Measurements from ENCODE around the gene TBC1D22A.

Gene TBC1D22A

DNA sequence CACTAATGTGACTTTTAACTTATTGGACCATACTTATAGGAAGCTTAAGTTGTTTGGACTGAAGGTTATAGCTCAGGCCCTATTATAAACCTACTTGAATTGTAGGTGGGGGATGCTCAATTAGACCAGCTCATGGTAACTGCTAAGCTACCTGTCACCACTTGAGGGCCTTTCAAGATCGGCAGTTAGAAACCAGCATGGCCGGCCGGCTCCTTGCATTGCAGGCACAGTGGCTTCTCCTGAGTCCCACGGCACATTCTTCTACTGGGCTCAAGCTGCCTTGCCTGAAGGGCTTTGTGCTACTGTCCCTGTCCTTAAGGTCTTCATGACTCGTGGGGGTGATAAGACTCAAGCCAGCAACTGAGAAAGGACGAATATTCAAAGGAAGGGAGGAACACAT is 70.8 kb downstream of the TBC1D22A start:
- no peak for DNase-seq (ENCODE audit: low read depth in 2 of 2, low spot score in 1 of 2)

DNA sequence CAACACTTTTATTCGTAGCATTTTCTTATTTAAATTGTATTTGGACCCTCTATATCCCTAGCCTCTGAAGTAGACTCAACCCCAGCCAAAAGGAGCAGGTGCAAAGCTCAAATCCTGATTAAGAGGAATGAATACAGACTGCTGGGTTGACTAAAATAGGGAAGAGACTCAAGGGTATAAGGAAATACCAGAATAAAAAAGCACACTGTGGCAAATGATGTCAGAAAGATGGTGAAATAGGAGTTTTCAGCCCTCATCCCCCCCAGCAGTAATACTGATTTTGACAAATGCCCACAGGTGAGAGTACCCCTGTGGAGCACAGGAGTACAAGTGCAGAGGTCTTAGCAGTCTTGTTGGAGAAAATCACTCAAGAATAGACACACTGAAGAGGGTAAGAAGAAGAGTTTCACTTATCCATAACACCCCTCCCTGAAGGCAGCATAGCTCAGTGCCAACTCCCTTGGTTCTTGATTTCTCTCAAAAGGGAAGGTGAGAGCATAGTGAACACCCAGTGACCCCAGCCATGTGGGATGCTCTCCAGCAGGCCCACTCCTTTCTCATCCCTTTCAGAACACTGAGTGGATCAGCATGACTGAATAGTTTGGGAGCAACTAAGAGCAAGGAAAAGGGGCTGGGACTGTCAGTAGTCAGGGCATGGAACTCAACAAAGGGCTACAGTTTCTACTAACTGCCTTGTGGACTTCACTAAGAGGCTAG is 71.7 kb downstream of the TBC1D22A start:
- DNase-seq (ENCODE audit: low read depth in 2 of 2, low spot score in 1 of 2), result no peak

DNA sequence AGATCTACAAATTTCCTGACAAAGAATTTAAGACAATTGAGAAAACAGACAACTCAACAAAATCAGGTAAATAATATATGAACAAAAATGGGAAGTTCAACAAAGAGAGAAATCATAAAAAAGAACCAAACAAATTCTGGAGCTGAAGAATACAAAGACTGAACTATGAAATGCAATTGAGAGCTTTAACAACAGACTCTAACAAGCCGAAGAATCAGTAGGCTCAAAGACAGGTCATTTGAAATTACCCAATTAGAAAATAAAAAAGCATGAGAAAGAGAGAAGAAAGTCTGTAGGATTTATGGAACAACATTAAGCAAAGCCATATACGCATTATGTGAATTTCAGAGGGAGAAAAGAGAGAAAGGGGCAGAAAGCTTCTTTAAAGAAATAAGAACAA is 72.8 kb downstream of the TBC1D22A start:
- no peak for DNase-seq (ENCODE audit: low read depth in 2 of 2, low spot score in 1 of 2)

DNA sequence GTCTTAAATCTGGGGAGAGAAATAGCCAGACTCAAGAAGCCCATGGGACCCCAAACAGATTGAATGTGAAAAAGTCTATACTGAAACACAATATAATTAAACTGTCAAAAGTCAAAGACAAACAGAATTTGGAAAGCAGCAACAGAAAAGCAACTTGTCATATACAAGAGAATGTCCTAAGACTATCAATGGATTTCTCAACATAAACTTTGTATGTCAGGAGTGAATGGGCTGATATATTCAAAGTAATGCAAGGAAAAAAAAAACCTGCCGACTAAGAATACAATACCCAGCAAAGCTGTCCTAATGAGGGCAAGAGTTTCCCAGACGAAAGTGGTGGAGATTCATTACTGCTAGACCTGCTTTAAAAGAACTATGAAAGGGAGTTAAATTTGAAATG is 73.2 kb downstream of the TBC1D22A start:
- no peak for DNase-seq (ENCODE audit: low read depth in 2 of 2, low spot score in 1 of 2)

DNA sequence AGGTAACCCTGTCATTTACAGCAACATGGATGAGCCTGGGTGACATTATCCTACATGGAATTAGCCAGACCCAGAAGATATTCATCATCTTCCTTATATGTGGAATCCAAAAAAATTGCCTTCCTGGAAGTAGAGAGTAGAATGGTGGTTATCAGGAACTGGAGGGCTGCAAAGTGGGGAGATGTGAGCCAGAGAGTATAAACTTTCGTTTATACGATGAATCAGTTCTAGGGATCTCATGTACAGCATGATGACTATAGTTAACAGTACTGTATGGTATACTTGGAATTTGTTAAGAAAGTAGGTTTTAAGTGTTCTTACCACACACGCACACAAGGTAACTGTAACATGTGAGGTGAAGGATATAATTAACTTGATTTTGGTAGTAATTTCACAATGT is 79.1 kb downstream of the TBC1D22A start:
- no peak for DNase-seq (ENCODE audit: low read depth in 2 of 2, low spot score in 1 of 2)

DNA sequence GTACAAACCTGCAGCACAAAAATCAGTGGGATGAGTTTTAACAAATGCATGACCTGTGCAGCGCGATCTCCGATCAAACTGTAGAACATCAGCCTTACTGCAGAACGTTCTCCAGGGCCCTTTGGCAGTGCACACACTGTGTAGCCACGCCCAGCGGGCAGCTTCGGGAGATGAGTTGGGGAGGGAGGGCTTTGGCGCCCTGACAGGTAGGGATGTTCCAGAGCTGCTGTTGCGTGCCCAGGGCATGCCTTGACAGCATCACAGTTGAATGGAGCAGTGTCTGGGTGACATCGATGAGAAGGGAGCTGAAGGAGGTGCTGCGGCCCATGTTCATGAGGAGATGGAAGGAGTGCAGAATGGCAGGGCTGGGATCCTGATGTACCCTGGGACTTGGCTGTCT is 80.2 kb downstream of the TBC1D22A start:
- DNase-seq (ENCODE audit: low read depth in 2 of 2, low spot score in 1 of 2), result no peak

DNA sequence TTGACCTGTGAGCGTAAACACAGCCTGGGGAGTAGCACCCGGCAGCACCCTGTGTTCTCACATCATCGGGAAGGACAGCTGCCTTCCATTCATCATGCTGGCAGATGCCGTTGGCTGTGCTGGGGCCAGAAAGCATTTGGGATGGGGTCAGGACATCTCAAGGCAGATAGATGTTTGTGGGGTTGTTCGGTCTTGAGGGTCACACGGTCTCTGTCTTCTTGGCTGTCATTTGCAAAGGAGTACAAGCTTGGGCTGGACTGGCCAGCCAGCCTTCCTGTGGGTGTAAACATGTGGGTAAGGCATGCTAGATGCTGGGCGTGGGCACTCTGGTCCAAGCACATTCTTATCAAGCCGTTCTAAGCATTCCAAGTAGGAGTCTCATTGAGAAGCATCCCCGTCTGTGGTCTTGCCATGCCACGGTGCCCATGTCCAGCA is 81.4 kb downstream of the TBC1D22A start:
- DNase-seq (ENCODE audit: low read depth in 2 of 2, low spot score in 1 of 2), result no peak

DNA sequence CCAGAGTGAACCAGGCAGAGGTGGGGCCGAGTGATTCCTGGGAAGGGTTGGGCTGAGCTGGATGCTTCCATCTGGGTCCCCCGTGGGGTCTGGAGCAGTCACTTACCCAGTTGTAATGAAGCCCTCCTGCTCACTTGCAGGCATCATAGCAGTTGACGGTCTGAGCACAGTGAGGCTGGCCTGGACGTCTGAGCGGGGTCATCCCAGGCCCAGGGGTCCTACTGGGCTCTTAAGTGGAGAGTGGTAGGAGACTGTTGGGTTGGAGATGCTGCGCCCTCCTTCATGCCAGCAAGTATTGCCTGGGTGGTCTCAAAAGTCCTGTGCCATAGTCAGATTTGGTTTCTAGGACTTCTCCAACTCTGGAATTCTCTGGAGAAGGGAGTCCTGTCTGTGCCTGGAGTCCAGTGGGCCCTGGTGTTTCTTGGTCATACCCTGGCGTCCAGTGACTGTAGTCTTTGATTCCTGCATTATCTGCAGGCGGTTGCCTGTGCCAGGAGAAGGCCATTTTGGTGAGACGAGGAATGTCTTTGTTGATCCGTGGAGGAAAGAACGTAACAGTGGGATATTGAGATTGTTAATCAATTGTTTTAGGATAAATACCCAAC is 82.3 kb downstream of the TBC1D22A start:
- no peak for DNase-seq (ENCODE audit: low read depth in 2 of 2, low spot score in 1 of 2)

DNA sequence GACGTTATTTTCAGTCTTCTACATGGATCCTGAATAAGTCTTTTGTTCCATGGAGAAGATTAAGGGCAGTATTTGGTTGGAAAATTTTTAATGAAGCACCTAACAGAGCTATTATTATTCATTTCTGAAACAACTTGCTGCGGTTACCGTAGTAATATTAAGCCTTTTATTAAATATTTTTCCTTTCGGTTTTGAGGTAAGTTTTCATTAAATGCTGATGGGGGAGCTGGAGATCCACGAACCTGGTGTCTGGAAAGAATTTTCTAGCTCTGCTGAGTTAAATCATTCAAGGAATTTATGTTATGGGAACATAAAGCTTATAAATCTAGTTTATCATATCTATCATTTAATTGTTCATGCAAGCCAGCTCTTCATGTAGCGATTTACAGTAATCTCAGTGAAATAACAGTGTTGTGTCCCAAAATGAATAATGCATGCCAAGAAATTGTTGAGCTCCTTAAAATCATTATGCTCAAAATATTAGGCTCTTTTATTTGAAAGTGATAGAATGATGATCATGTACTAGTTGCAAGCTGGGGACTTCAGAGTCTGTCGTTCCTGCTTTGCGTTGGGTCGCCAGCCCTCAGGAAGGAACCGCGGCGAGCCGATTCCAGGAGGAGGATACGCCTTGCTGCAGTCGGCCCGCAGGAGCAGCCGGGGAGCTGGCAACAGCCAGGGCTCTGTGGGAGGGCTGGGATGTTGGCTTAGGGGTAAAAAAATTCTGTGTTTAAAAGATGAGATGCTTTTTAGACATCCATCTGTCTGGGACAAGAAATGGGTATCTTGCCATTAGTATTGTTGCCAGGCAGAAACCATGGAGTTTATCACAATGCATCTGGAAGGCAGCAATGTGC is 83.1 kb downstream of the TBC1D22A start:
- DNase-seq (ENCODE audit: low read depth in 2 of 2, low spot score in 1 of 2), result no peak

DNA sequence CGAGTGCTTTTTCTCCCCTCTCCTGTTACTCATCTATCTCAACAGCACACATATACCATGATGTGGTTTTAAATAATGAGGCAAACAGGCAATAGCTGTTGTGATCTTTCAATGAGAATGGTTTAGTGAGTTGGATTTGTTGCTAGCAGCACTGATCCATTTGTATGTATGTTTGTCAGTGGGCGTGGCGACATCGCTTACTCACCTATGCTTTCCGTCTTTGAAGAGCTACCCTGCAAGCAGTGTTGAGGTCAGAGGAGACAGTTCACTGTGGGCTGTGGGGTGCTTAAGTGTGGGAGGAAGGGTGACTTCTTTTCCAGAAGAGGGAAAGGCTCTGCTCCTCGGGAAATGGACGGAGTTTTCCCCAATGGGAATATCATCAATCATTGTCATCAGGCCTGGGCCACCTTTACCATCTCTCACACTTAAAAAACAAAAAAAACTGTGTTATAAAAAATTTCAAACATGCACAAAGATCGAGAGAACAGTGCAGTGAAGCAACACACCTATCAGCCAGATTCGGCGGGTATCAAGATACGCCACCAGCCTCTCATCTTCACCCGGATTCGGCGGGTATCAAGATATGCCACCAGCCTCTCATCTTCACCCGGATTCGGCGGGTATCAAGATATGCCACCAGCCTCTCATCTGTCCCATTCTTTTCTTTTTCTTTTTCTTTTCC is 83.8 kb downstream of the TBC1D22A start:
- no peak for DNase-seq (ENCODE audit: low read depth in 2 of 2, low spot score in 1 of 2)

DNA sequence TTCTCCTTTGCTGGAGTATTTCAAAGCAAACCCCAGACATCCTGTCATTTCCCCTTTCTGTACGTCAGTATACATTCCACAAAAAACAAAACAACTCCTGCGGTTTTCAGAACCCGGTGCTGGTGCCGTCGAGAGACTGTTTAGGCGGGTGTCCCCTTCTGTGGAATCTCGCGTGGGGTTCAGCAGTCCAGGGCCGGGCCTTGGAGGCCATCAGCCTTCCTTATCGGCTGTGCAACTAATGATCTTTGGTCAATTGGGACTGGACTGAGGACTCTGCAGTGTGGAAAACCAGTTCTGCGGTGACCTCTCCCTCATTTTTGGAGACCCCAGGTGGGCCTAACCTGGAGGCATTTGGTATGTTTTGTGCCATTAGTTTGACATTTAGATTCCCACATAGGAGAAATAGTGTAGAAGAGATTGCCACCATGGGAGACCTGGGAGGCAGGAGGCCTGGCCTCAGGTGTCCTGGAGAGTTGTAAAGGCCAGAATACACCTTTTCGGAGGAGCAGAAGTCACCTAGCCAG is 84.4 kb downstream of the TBC1D22A start:
- no peak for DNase-seq (ENCODE audit: low read depth in 2 of 2, low spot score in 1 of 2)

DNA sequence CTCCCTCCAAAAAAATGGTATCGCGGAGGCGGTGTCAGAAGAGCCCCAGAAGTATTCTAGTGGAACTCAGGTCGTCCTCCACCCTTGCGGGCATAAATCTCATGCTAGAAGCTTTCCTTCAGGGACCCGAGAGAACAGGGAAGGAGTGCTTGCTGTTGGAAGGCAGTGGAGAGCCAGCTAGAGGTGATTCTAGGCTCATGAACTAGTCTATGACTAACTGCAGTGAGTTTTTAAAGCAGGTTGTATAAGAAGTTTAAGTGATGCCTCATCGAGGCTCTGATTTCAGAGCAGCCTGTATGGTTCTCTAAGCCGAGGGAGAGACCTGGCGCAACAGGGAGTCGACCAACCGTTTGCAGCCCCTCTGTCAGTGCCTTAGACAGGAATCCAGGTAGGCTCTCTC is 85.7 kb downstream of the TBC1D22A start:
- no peak for DNase-seq (ENCODE audit: low read depth in 2 of 2, low spot score in 1 of 2)

DNA sequence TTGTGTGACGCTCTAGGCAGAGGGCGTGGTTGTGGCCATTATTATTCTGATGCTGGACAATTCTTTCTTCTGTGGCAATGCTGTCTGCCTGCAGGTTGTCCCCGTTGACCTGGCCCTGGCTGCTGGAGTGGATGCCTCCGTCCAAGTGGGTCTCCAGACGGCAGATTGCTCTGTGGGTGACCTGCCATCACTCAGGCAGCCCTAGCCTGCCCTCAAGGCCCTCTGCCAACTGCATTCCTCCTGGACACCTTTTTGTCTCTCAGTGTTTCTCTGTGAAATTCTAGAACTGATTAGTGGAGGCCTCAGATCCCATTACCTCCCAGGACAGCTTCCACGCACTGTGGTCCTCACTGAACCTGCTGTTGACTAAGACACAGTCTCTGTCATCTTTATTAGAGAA is 86.7 kb downstream of the TBC1D22A start:
- DNase-seq (ENCODE audit: low read depth in 2 of 2, low spot score in 1 of 2), result no peak

DNA sequence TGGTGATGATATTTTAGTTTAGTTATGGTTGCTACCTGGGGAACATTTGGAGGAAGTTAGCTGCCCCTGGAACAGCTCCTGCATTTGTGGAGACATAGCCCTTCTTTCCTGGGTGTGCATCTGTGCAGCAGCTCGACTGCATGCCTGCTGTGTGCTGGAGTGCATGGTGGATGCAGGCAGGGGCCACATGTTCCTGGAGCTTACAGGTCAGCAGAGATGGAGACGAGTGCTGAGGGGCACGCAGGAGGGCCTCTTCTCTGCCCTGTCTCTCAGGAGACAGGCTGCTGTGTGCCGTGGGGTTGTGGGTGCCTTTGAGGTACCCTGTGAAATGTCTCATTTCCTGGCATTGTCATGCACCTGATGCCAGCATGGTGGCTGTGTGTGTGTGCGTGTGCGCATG is 87.5 kb downstream of the TBC1D22A start:
- DNase-seq (ENCODE audit: low read depth in 2 of 2, low spot score in 1 of 2), result no peak

DNA sequence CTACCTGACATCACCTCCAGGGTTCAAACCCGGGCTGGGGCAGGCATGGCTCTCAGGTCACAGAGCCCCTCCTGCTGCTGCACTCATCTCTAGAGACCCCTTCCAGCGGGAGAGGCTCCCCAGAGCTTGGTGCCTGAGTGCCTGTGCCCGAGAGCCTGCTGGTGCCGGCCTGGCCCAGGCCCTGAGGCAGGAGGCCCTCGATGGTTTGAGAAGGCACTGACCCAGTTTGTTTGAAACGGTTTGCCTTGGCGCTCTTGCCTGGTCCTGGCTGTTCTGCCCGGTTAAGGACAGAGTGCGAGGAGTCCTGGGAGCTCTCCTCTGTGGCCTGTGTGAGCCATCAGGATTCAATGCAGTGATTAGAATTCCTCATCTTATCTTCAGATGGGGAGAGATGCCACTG is 88.9 kb downstream of the TBC1D22A start:
- no peak for DNase-seq (ENCODE audit: low read depth in 2 of 2, low spot score in 1 of 2)

DNA sequence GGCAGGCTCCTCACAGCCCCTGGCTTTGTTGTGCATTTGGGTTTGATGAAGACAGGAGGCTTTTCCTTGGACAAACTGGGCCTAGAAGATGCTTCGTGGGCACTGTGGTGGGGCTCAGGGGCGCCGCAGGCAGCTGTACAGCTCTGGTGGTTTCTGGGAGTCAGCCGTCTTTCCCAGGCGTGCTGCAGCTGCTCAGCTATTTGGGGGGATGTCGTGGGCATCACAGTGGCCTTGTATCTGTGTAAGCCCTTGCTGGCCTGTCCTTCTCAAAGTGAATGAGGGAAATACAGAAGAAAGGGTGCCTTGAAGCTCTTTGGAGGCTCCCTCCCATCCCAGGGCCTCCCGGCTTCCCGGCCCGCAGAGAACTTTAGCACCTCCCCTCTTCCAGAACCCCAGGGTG is 89.5 kb downstream of the TBC1D22A start:
- no peak for DNase-seq (ENCODE audit: low read depth in 2 of 2, low spot score in 1 of 2)

DNA sequence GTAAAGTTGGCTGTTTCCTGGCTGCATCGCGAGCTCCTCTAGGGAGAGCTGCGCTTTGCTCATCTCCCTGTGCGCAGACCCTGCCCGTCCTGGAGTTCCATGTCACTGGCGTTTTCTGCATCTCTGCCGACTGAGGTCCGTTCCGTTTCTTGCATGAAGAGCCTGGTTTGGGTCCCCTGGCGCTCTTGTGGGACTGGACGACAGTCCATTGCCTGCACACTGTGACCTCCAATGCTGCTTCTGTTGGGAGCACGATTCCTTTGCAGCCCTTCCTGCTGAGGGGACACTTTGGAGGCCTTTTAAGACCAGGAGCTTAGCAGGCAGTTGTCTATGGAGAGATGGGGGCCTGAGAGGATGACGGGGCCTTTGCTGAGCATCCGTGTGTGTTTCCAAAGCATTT is 90.3 kb downstream of the TBC1D22A start:
- DNase-seq (ENCODE audit: low read depth in 2 of 2, low spot score in 1 of 2), result no peak

DNA sequence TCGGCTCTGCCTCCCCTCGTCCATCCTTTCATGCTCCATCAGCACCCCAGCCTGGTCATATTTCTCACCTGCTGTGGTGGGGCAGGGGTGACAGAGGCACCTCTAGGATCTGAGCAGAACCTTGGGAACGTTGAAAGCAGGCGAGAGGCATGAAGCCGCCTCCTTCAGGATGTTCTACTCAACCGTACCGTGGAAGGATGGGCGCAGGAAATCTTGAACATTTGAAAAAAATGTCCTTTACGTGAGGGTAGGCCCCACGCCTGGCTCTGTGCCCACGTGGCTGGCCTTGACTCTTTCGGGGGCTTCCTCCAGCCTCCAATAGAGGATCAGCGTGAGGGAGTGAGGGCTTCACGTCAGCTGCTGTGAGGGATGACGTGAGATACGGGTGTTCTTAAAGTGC is 90.7 kb downstream of the TBC1D22A start:
- no peak for DNase-seq (ENCODE audit: low read depth in 2 of 2, low spot score in 1 of 2)

DNA sequence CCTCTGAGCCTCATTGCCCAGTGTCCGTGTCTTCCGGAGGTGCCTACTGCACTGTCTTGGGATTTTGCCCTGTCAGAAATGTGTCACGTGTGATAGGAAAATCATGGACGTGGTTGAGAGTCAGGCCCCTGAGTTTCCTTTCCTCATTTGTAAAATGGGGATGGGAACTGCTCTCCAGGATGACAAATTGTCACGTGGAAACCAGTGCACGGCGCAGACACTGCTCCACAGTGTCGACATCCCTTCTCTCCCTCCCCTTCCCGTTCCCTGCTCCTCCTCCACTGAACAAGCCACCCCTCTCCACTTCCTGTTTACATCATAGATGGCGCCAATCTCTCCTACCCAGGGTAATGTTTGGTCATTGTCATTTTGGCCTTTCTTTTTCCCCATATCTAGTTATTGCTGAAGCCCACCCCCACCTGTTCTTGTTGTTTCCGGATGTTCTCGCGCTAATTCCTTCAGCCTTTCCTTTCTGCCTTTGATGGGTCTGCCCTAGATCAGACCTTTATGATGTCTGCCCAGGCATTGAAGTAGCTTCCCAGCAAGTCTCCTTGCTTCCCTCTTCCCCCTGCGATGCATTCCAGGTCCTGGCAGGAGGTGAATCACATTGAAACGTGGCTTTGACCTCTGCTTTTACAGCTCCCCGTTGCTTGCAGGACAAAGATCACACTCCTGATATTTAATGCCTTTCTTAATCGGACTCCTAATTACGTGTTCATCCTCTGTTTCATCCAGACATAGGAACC is 91.8 kb downstream of the TBC1D22A start:
- no peak for DNase-seq (ENCODE audit: low read depth in 2 of 2, low spot score in 1 of 2)

DNA sequence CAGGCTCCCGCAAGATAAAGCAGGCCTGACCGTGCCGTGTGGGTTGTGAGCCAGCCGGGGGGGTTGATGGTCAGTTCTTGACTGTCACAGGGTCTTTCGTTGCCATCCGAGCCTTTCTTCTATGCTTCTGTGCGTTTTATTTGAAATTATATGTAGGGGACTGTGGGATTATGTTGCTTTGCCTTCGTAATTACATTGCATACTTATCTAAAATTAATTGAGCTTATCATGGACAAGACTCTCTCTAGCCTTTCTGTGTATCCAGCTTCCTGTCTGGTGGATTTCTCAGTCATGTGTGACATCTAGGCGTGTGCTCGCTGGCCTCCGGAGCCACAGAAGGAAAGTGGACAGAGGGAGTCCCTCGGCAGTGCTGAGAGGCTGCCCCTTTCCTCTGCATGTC is 93.2 kb downstream of the TBC1D22A start:
- no peak for DNase-seq (ENCODE audit: low read depth in 2 of 2, low spot score in 1 of 2)

DNA sequence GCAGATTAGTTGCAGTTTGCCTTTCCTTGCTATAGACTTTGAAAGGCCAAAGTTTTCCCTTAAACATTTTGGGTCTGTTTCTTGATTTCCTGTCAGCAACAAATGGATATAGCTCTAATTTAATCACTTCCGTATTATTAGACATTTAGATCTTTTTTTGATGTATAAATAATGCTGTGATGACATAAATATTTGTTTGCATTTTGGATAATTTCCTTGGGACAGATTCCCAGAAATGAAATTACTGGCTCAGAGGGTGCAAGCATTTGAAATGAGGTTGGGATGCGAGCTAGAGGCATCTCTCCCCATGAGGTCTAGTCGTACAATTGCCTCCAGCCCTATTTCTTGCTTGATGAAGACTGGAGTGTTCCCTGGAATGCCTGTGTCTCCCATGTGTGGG is 94.2 kb downstream of the TBC1D22A start:
- no peak for DNase-seq (ENCODE audit: low read depth in 2 of 2, low spot score in 1 of 2)

Measured in stimulated activated CD8-positive, alpha-beta memory T cell treated with anti-CD3 and anti-CD28 coated beads, Interleukin-4, amount 100 ng/mL, for 1 hour (primary cell).